NCI-H128 (cell line): ENCODE data around the gene TKT.

Experiments used
- DNase-seq: peaks from one replicate; lab custom pipeline; 2025; ENCODE audit not compliant: unreplicated experiment; lab: John Stamatoyannopoulos, UW

TKT gene

GRCh38 chr3:53225651-53226050 is 30.2 kb downstream of the TKT start:
- no peak for DNase-seq

DNA sequence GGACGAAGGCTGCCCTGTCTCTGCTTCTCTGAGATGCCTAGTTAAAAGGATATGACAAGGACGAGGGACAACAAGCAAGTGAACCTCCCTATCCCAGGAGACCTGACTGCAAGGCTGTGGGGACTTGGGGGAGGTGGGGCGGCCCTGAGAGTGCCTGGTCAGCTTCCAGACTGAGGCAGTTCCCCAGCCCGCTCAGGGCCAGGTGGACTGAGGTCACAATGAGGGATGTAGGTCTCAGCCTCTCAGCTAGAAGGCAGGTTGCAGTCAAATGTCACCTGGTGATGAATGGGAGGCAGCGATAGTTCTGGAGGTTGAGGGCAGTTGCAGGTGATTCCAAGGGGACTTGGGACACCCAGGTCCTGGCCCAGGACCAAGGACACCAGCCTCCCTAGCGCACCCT is 30.6 kb downstream of the TKT start:
- DNase-seq = no peak

- no peak for DNase-seq
Observed at GRCh38 chr3:53224536-53224935, 31.3 kb downstream of the TKT start.

- DNase-seq = no peak
Observed at GRCh38 chr3:53224026-53224425, 31.8 kb downstream of the TKT start.

- DNase-seq = no peak
Observed at GRCh38 chr3:53223541-53223966, 32.3 kb downstream of the TKT start.

DNA sequence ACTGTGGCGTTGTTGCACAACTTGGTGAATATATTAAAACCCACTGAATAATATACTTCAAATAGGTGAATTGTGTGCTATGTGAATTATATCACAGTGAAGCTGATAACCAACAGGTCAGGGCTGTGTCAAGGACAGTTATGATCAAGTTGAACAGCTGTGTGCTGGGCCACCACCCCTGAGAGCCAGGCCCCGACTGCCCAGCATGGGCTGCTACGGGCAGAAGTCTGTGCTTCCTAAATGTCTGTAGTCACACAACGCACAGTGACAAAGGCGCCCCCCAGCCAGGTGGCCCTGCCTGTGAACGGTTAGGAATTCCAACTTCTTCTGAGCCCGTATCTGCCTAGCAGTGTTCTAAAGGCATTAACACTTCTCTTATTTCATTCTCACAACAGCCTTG is 32.8 kb downstream of the TKT start:
- DNase-seq = no peak

GRCh38 chr3:53222183-53222901 is 33.5 kb downstream of the TKT start:
- no peak for DNase-seq

GRCh38 chr3:53221827-53222182 is 34.0 kb downstream of the TKT start:
- no peak for DNase-seq

- DNase-seq = no peak
Observed at GRCh38 chr3:53221345-53221744, 34.5 kb downstream of the TKT start.

- peak; percentile 1 for DNase-seq
Observed at GRCh38 chr3:53219895-53220483, 35.8 kb downstream of the TKT start.

DNA sequence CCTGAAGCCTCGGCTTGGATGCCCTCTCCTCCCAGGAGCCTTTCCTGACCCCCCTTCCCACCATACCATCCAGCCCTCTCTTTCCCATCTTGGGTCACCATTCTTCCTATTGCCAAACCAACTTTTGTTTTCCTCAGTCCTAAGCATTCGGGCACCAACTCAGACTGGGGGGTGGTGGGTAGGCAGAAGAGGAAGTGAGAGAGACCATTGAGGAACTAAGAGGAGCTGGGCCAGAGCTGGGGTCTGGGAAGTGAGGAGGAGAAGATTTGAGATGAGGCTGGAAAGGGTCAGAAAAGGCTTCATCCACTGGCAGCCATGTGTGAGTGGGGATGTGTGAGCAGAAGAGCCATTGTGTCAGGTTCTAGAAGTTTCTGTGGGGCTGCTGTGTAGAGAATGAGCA is 37.7 kb downstream of the TKT start:
- DNase-seq = no peak

- DNase-seq = no peak
Observed at GRCh38 chr3:53217175-53217574, 38.6 kb downstream of the TKT start.

- no peak for DNase-seq
Observed at GRCh38 chr3:53216723-53217122, 39.1 kb downstream of the TKT start.

GRCh38 chr3:53215816-53216215 is 40.0 kb downstream of the TKT start:
- DNase-seq = no peak

DNA sequence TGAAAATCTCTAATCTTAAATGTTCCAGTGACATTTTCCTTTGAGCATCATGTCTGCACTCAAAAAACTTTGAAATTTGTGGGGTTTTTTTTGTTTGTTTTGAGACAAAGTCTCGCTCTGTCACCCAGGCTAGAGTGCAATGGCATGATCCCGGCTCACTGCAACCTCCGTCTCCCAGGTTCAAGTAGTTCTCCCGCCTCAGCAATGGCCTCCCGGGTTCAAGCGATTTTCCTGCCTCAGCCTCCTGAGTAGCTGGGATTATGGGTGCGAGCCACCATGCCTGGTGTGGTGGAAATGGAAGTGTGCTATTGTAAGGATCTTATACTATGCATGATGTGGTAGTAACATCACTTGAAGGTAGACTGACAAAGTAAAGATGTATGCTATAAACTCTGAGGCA is 42.5 kb downstream of the TKT start:
- DNase-seq = no peak

- no peak for DNase-seq
Observed at GRCh38 chr3:53211706-53212702, 43.8 kb downstream of the TKT start.

GRCh38 chr3:53202331-53203015 is 53.3 kb downstream of the TKT start:
- peak; percentile 6 for DNase-seq

- no peak for DNase-seq
Observed at GRCh38 chr3:53200501-53201498, 55.0 kb downstream of the TKT start.

- DNase-seq = no peak
Observed at GRCh38 chr3:53199834-53200233, 56.0 kb downstream of the TKT start.

- DNase-seq = no peak
Observed at GRCh38 chr3:53198996-53199395, 56.8 kb downstream of the TKT start.
